ENCODE data around the gene PTPN13.

DNA sequence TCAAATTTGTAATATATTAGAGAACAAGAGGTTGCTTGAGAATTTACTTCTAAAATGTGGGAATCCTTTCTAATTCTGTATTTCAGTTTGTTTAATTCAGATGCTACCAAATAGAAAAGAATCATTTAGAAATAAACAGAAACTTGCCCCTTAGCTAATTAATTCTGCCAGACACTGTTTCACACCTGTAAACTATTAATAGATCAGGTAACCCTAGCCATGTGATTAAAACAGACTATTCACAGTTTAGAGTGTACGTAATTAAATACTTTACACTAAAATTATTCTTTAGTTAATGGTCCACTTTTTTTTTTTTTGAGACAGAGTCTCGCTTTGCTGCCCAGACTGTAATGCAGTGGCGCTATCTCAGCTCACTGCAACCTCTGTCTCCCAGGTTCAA lies 124.0 kb downstream of the PTPN13 start:
- TF ChIP-seq, protein P1, sequence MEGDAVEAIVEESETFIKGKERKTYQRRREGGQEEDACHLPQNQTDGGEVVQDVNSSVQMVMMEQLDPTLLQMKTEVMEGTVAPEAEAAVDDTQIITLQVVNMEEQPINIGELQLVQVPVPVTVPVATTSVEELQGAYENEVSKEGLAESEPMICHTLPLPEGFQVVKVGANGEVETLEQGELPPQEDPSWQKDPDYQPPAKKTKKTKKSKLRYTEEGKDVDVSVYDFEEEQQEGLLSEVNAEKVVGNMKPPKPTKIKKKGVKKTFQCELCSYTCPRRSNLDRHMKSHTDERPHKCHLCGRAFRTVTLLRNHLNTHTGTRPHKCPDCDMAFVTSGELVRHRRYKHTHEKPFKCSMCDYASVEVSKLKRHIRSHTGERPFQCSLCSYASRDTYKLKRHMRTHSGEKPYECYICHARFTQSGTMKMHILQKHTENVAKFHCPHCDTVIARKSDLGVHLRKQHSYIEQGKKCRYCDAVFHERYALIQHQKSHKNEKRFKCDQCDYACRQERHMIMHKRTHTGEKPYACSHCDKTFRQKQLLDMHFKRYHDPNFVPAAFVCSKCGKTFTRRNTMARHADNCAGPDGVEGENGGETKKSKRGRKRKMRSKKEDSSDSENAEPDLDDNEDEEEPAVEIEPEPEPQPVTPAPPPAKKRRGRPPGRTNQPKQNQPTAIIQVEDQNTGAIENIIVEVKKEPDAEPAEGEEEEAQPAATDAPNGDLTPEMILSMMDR (IDR thresholded peaks at IDR 0.05), result no peak
- TF ChIP-seq POLR2A (IDR thresholded peaks at IDR 0.05), result no peak
- no peak for TF ChIP-seq POLR2AphosphoS5 (IDR thresholded peaks at IDR 0.05)

Measured in breast epithelium (tissue), 3 donors.